HG03045 (cell line): ENCODE results near the gene ZMYM3.

Experiments used
- ATAC-seq: cut with Tn5 transposase; IDR thresholded peaks from one replicate; pipeline ENCODE4 v1.9.1; 2021; ENCODE audit warnings: mild to moderate bottlenecking, moderate library complexity; ENCODE audit not compliant: unreplicated experiment

The ZMYM3 gene

GRCh38 chrX:71214604-71215337 lies 39.2 kb downstream of the ZMYM3 start:
- no peak for ATAC-seq

- ATAC-seq = no peak
These were observed 39.8 kb downstream of the ZMYM3 start for GRCh38 chrX:71214152-71214551.

GRCh38 chrX:71212536-71212935 lies 41.4 kb downstream of the ZMYM3 start:
- no peak for ATAC-seq

- no peak for ATAC-seq
These were observed 43.1 kb downstream of the ZMYM3 start for GRCh38 chrX:71210816-71211215.

GRCh38 chrX:71199252-71200008 lies 54.5 kb downstream of the ZMYM3 start:
- no peak for ATAC-seq

GRCh38 chrX:71198066-71198465 lies 55.9 kb downstream of the ZMYM3 start:
- no peak for ATAC-seq

GRCh38 chrX:71195964-71196649 lies 57.8 kb downstream of the ZMYM3 start:
- no peak for ATAC-seq

GRCh38 chrX:71191248-71191647 lies 62.7 kb downstream of the ZMYM3 start:
- ATAC-seq = no peak
